HepG2 (cell line): Measurements from ENCODE around the gene CRKL. TPM values are rescaled to one million over a fixed set of nuclear protein-coding genes. Genes with fewer than 3 reads are reported as not detected.
A peak's percentile ranks its signal among the peaks of the same experiment; 100 is the strongest.

Experiments
- ARHGAP35 ChIP-seq: sonication (generic); formaldehyde crosslinking; IDR thresholded peaks from 2 replicates; pipeline ENCODE4 v1.9.0; 2022; ENCODE audit warnings: mild to moderate bottlenecking, inconsistent platforms, moderate library complexity, missing genetic modification reagents, borderline replicate concordance
- ASH2L ChIP-seq: fragments of 300-600, 200-600 bp; sonication (generic); IDR thresholded peaks from 2 replicates; pipeline ENCODE4 v1.7.0; 2017; ENCODE audit warnings: low read depth, mild to moderate bottlenecking, moderate library complexity, mixed read lengths, low read length; ENCODE audit not compliant: insufficient read length
- DR1 ChIP-seq: sonication (generic); formaldehyde crosslinking; IDR thresholded peaks from 2 replicates; pipeline ENCODE4 v1.8.0; 2021; ENCODE audit warnings: mild to moderate bottlenecking, missing genetic modification reagents, inconsistent platforms
- ESRRA ChIP-seq: sonication (generic); formaldehyde crosslinking; IDR thresholded peaks from 2 replicates; pipeline ENCODE4 v1.5.1; 2020; ENCODE audit warnings: mild to moderate bottlenecking, low read depth, missing genetic modification reagents
- FOXA1 ChIP-seq, 2 experiments: fragments of 450-650 bp in 1 of 2; sonication (generic) in 1 of 2; formaldehyde crosslinking in 1 of 2; IDR thresholded peaks; 2 replicates each; pipeline versions ENCODE4 v1.4.0 to v1.6.1; 2016 to 2020; ENCODE audit warnings: missing genetic modification reagents in 1 of 2
- FOXM1 ChIP-seq: sonication (generic); formaldehyde crosslinking; IDR thresholded peaks from 2 replicates; pipeline ENCODE4 v1.5.0; 2020; ENCODE audit warnings: missing genetic modification reagents
- FOXP4 ChIP-seq: sonication (generic); formaldehyde crosslinking; IDR thresholded peaks from 2 replicates; pipeline ENCODE4 v1.4.0; 2020; ENCODE audit warnings: missing genetic modification reagents
- GMEB2 ChIP-seq: IDR thresholded peaks from 2 replicates; pipeline ENCODE4 v1.6.1; 2016; ENCODE audit warnings: missing biosample characterization, missing genetic modification reagents, low read depth
- KDM3A ChIP-seq: IDR thresholded peaks from 2 replicates; pipeline ENCODE4 v1.6.1; 2018; ENCODE audit warnings: low read depth, missing compliant biosample characterization
- MXD1 ChIP-seq: sonication (generic); formaldehyde crosslinking; IDR thresholded peaks from 2 replicates; pipeline ENCODE4 v1.4.0; 2020; ENCODE audit warnings: mild to moderate bottlenecking, missing genetic modification reagents
- MYC ChIP-seq: sonication (generic); formaldehyde crosslinking; IDR thresholded peaks from 2 replicates; pipeline ENCODE4 v1.9.0; 2021; ENCODE audit warnings: missing genetic modification reagents, borderline replicate concordance
- RARA ChIP-seq: IDR thresholded peaks from 2 replicates; pipeline ENCODE4 v1.6.1; 2016; ENCODE audit warnings: missing genetic modification reagents, missing compliant biosample characterization
- RBAK ChIP-seq: sonication (generic); formaldehyde crosslinking; IDR thresholded peaks from 2 replicates; pipeline ENCODE4 v1.5.1; 2020; ENCODE audit warnings: mild to moderate bottlenecking, missing genetic modification reagents
- SMAD9 ChIP-seq: sonication (generic); formaldehyde crosslinking; IDR thresholded peaks from 2 replicates; pipeline ENCODE4 v1.5.1; 2020; ENCODE audit warnings: mild to moderate bottlenecking, missing genetic modification reagents
- SP2 ChIP-seq: sonication (generic); formaldehyde crosslinking; IDR thresholded peaks from 2 replicates; pipeline ENCODE4 v1.5.1; 2020; ENCODE audit warnings: mild to moderate bottlenecking, missing genetic modification reagents
- TFE3 ChIP-seq: IDR thresholded peaks from 2 replicates; pipeline ENCODE4 v1.6.1; 2016
- TOE1 ChIP-seq: sonication (generic); formaldehyde crosslinking; IDR thresholded peaks from 2 replicates; pipeline ENCODE4 v1.4.0; 2020; ENCODE audit warnings: mild to moderate bottlenecking, missing genetic modification reagents
- YEATS2 ChIP-seq: sonication (generic); formaldehyde crosslinking; IDR thresholded peaks from 2 replicates; pipeline ENCODE4 v1.4.0; 2020; ENCODE audit warnings: missing genetic modification reagents, borderline replicate concordance
- ZFP36L1 ChIP-seq: sonication (generic); formaldehyde crosslinking; IDR thresholded peaks from 2 replicates; pipeline ENCODE4 v1.8.0; 2022; ENCODE audit warnings: mild to moderate bottlenecking, missing genetic modification reagents, moderate library complexity
- ZNF138 ChIP-seq: sonication (generic); formaldehyde crosslinking; IDR thresholded peaks from 2 replicates; pipeline ENCODE4 v1.5.0; 2020; ENCODE audit warnings: mild to moderate bottlenecking, low read depth, missing genetic modification reagents
- ZNF205 ChIP-seq: IDR thresholded peaks from 2 replicates; pipeline ENCODE4 v1.6.1; 2018; ENCODE audit warnings: missing biosample characterization, missing genetic modification reagents
- ZNF33A ChIP-seq: sonication (generic); formaldehyde crosslinking; IDR thresholded peaks from 2 replicates; pipeline ENCODE4 v1.5.1; 2020; ENCODE audit warnings: missing genetic modification reagents, mild to moderate bottlenecking, moderate library complexity, borderline replicate concordance
- ZNF460 ChIP-seq: sonication (generic); formaldehyde crosslinking; IDR thresholded peaks from 2 replicates; pipeline ENCODE4 v1.5.1; 2020; ENCODE audit warnings: missing genetic modification reagents, mild to moderate bottlenecking, borderline replicate concordance
- ZSCAN5A ChIP-seq: sonication (generic); formaldehyde crosslinking; IDR thresholded peaks from 2 replicates; pipeline ENCODE4 v1.8.0; 2022; ENCODE audit warnings: mild to moderate bottlenecking, missing genetic modification reagents, borderline replicate concordance
- polyA plus RNA-seq, 8 experiments: library from polyadenylated mRNA; depleted of rRNA in 3 of 8; stranded (reverse) in 7 of 8; unstranded in 1 of 8; fragments of >200 nt; fragmentation: Illumina TruSeq in 4 of 8; extraction: Trizol in 4 of 8; gene quantifications; 2 replicates each; pipeline versions ENCODE4 v1.2.1 to v1.2.3, GENCODE V29; 2011 to 2016; ENCODE audit warnings: low read depth in 4 of 8, missing spikeins in 1 of 8, mixed read lengths in 1 of 8; ENCODE audit not compliant: insufficient read depth in 1 of 8
- total RNA-seq, 5 experiments: library from RNA; depleted of rRNA; stranded (reverse); fragments of >200 nt; fragmentation: Illumina TruSeq; extraction: Trizol; gene quantifications; 2 replicates each; pipeline ENCODE4 v1.2.3, GENCODE V29; 2016; ENCODE audit warnings: low read depth in 1 of 5

The CRKL gene
- total and polyA plus RNA-seq, 2 of the 13 experiments (the other 11 are each of a cell fraction or from before 2014, with no cell fraction given) = 37.4 to 60.6 TPM

- TF ChIP-seq FOXA1 (IDR thresholded peaks at IDR 0.05) (no peak), FOXA1 (CRISPR knock-in tag; IDR thresholded peaks at IDR 0.05) (no peak), TFE3 (CRISPR knock-in tag) (peak; percentile 70), ASH2L (peak; percentile 61), SP2 (no peak), KDM3A (CRISPR knock-in tag) (0 out of 2 replicates have a peak, but pooled peaks have one; percentile 51), MYC (CRISPR knock-in tag) (no peak), YEATS2 (no peak), GMEB2 (CRISPR knock-in tag) (no peak), MXD1 (CRISPR knock-in tag) (no peak), FOXP4 (CRISPR knock-in tag) (peak; percentile 93), ZNF33A (CRISPR knock-in tag) (no peak), ZNF205 (CRISPR knock-in tag) (peak; percentile 30; the same call in 1 of the 2 replicates), ZFP36L1 (CRISPR knock-in tag) (no peak), ESRRA (CRISPR knock-in tag) (no peak), SMAD9 (no peak), FOXM1 (no peak), ZNF138 (CRISPR knock-in tag) (no peak), RBAK (CRISPR knock-in tag) (no peak), RARA (CRISPR knock-in tag) (peak; percentile 61; the same call in 1 of the 2 replicates), DR1 (CRISPR knock-in tag) (no peak), TOE1 (CRISPR knock-in tag) (0 out of 2 replicates have a peak, but pooled peaks have one; percentile 28), ZSCAN5A (no peak), ARHGAP35 (no peak), ZNF460 (CRISPR knock-in tag) (no peak)
These were observed 32.5 kb downstream of the CRKL start (continued) for GRCh38 chr22:20949698-20950183.
